Smooth muscle cell (in vitro differentiated cells): Measurements from ENCODE around the gene LRCH3. TPM values are rescaled to one million over a fixed set of nuclear protein-coding genes. Genes with fewer than 3 reads are reported as not detected.

Source experiments
- DNase-seq: peaks from one replicate; lab custom pipeline; 2025; ENCODE audit not compliant: unreplicated experiment; lab: John Stamatoyannopoulos, UW
- H2AFZ ChIP-seq: fragments of 200-600 bp; sonication (generic); 2 replicates; pipeline ENCODE4 v1.6.0; 2016; ENCODE audit warnings: antibody characterized with exemption, low read depth, mild to moderate bottlenecking
- H3F3A ChIP-seq: fragments of 200-600 bp; sonication (generic); 2 replicates; pipeline ENCODE4 v1.6.0; 2017; ENCODE audit warnings: antibody characterized with exemption, low read depth
- H3K27ac ChIP-seq: fragments of 200-600 bp; sonication (generic); 2 replicates; pipeline ENCODE4 v1.5.1; 2016; ENCODE audit warnings: low read depth, mild to moderate bottlenecking
- H3K27me3 ChIP-seq: fragments of 200-600 bp; sonication (generic); 2 replicates; pipeline ENCODE4 v1.6.1; 2016; ENCODE audit warnings: low read depth, mild to moderate bottlenecking
- H3K36me3 ChIP-seq: fragments of 200-600 bp; sonication (generic); 2 replicates; pipeline ENCODE4 v1.5.1; 2016; ENCODE audit warnings: low read depth
- H3K4me1 ChIP-seq: fragments of 200-600 bp; sonication (generic); 2 replicates; pipeline ENCODE4 v1.5.1; 2016; ENCODE audit warnings: low read depth
- H3K4me2 ChIP-seq: fragments of 200-600 bp; sonication (generic); 2 replicates; pipeline ENCODE4 v1.6.0; 2016; ENCODE audit warnings: mild to moderate bottlenecking
- H3K4me3 ChIP-seq: fragments of 200-600 bp; sonication (generic); 2 replicates; pipeline ENCODE4 v1.5.1; 2016; ENCODE audit warnings: mild to moderate bottlenecking
- H3K79me2 ChIP-seq: fragments of 200-600 bp; sonication (generic); 2 replicates; pipeline ENCODE4 v1.6.0; 2016; ENCODE audit warnings: low read depth, mild to moderate bottlenecking
- H3K9ac ChIP-seq: fragments of 200-600 bp; sonication (generic); 2 replicates; pipeline ENCODE4 v1.6.0; 2016; ENCODE audit warnings: low read depth
- H3K9me3 ChIP-seq: fragments of 200-600 bp; sonication (generic); replicated peaks from 2 replicates; pipeline ENCODE4 v1.5.1; 2016; ENCODE audit warnings: low read depth
- H4K20me1 ChIP-seq: fragments of 200-600 bp; sonication (generic); 2 replicates; pipeline ENCODE4 v1.6.0; 2016; ENCODE audit warnings: low read depth
- WGBS: methylation state at CpG from one replicate; pipeline ENCODE4 v1.1.7; 2016; ENCODE audit warnings: low lambda C conversion rate; 5-methylcytosine and 5-hydroxymethylcytosine counted together
- polyA plus RNA-seq: library from polyadenylated mRNA; unstranded; fragments of >200 nt; fragmentation: Nextera tagmentation; extraction: Ambion mirVana; gene quantifications from 2 replicates; pipeline ENCODE4 v1.2.1, GENCODE V29; 2016
- total RNA-seq: library from RNA; depleted of rRNA; stranded (reverse); fragments of >200 nt; gene quantifications from 2 replicates; pipeline ENCODE4 v1.2.3, GENCODE V29; 2014
- TF ChIP-seq, protein P1 (sequence below): fragments of 200-600 bp; sonication (generic); IDR thresholded peaks from 2 replicates; pipeline ENCODE4 v1.5.1; 2017; ENCODE audit warnings: borderline replicate concordance, mild to moderate bottlenecking, antibody characterized with exemption; ENCODE audit not compliant: insufficient read depth, poor library complexity, severe bottlenecking

Gene LRCH3
- total and polyA plus RNA-seq, 2 experiments from 2014 or later: 15.6 to 31.7 TPM

GRCh38 chr3:197854596-197855343 is 63.7 kb downstream of the LRCH3 start:
- Histone ChIP-seq H3K9ac (peak overlapping the region; percentile 58), H3K4me2 (peak overlapping the region; percentile 56), H2AFZ (no peak overlapping the region)

DNA sequence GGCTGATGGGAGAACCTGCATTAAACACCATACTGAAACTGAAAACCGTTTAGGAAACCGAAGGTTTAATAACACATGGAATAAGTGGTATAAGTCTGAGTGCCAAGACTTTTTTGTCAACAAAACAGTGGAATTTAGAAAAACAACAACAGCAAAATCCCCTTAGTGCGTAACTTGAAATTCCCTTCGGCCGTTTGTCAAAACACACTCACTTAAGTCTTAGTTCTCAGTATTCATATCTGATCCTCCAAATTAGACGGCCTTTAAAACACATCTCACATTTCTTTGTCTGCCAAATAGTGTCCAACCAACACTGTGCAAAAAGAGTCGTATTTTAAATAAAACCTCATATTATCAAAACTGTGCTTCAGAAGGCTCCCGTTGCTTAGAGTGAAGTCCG is 64.5 kb downstream of the LRCH3 start:
- H3F3A ChIP-seq: no peaks in the 10 kb centered on the region
- H3K9ac ChIP-seq: peak overlapping the region; percentile 58

More at GRCh38 chr3:197854596-197855343, 63.7 kb downstream of the LRCH3 start:
- WGBS: 44% methylated on average over 8 of the region's 8 CpGs
- Histone ChIP-seq H3K4me1 (peaks cover 17% of the 10 kb centered on the region), H3K79me2 (no peaks in the 10 kb centered on the region), H3K4me3 (no peak overlapping the region), H3K27me3 (no peaks in the 10 kb centered on the region), H4K20me1 (no peaks in the 10 kb centered on the region), H3K9me3 (no peaks in the 10 kb centered on the region), H3K27ac (peak overlapping the region; percentile 82), H3K36me3 (peaks cover 16% of the 10 kb centered on the region), H3F3A (no peaks in the 10 kb centered on the region)
- TF ChIP-seq, protein P1, sequence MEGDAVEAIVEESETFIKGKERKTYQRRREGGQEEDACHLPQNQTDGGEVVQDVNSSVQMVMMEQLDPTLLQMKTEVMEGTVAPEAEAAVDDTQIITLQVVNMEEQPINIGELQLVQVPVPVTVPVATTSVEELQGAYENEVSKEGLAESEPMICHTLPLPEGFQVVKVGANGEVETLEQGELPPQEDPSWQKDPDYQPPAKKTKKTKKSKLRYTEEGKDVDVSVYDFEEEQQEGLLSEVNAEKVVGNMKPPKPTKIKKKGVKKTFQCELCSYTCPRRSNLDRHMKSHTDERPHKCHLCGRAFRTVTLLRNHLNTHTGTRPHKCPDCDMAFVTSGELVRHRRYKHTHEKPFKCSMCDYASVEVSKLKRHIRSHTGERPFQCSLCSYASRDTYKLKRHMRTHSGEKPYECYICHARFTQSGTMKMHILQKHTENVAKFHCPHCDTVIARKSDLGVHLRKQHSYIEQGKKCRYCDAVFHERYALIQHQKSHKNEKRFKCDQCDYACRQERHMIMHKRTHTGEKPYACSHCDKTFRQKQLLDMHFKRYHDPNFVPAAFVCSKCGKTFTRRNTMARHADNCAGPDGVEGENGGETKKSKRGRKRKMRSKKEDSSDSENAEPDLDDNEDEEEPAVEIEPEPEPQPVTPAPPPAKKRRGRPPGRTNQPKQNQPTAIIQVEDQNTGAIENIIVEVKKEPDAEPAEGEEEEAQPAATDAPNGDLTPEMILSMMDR: no peak
- no peak for DNase-seq

DNA sequence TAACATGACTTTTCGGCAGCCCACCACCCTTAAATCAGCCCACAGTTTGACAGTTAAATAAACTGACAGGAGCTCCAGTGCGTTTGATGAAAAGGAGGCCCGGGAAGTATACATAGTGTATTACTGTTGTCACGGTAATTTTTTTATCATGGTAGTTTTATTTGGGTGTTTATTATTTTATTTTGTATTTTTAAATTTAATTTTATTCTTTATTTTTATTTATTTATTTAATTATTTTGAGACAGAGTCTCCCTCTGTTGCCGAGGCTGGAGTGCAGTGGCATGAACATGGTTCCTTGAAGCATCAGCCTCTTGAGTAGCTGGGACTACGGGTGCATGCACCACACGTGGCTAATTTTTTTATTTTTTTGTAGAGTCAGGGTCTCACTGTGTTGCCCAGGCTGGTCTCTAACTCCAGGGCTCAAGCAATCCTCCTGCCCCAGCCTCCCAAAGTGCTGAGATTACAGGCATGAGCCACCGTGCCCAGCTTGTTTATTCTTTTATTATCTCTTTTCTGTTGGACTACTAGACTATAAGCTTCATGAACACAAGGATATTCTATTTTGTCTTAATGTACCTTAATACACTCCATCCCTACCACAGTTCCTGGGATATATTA is 65.3 kb downstream of the LRCH3 start:
- H3F3A ChIP-seq: no peaks in the 10 kb centered on the region
- 97% methylated on average over 8 of the region's 8 CpGs for WGBS
- H2AFZ ChIP-seq: no peak overlapping the region
- TF ChIP-seq, protein P1: no peak
- H3K27ac ChIP-seq: no peak overlapping the region
- H3K4me3 ChIP-seq: no peak overlapping the region
- no peaks in the 10 kb centered on the region for H3K9me3 ChIP-seq
- H3K27me3 ChIP-seq: no peaks in the 10 kb centered on the region
- DNase-seq: no peak
- H3K9ac ChIP-seq: no peak overlapping the region
- H3K4me2 ChIP-seq: no peak overlapping the region
- peaks cover 16% of the 10 kb centered on the region for H3K36me3 ChIP-seq
- H3K79me2 ChIP-seq: no peaks in the 10 kb centered on the region
- no peaks in the 10 kb centered on the region for H4K20me1 ChIP-seq
- peaks cover 17% of the 10 kb centered on the region for H3K4me1 ChIP-seq

More for the DNA sequence above, 64.5 kb downstream of the LRCH3 start:
- Histone ChIP-seq H3K27ac (peak overlapping the region; percentile 82), H3K4me1 (peaks cover 17% of the 10 kb centered on the region), H3K79me2 (no peaks in the 10 kb centered on the region), H3K27me3 (no peaks in the 10 kb centered on the region), H2AFZ (no peak overlapping the region), H3K4me2 (peak overlapping the region; percentile 56), H4K20me1 (no peaks in the 10 kb centered on the region), H3K4me3 (no peak overlapping the region), H3K9me3 (no peaks in the 10 kb centered on the region), H3K36me3 (peaks cover 16% of the 10 kb centered on the region)
- DNase-seq: no peak
- TF ChIP-seq, protein P1: no peak
- 97% methylated on average over 9 of the region's 9 CpGs for WGBS
